ENCODE results near the gene OLIG2.

OLIG2 gene

DNA sequence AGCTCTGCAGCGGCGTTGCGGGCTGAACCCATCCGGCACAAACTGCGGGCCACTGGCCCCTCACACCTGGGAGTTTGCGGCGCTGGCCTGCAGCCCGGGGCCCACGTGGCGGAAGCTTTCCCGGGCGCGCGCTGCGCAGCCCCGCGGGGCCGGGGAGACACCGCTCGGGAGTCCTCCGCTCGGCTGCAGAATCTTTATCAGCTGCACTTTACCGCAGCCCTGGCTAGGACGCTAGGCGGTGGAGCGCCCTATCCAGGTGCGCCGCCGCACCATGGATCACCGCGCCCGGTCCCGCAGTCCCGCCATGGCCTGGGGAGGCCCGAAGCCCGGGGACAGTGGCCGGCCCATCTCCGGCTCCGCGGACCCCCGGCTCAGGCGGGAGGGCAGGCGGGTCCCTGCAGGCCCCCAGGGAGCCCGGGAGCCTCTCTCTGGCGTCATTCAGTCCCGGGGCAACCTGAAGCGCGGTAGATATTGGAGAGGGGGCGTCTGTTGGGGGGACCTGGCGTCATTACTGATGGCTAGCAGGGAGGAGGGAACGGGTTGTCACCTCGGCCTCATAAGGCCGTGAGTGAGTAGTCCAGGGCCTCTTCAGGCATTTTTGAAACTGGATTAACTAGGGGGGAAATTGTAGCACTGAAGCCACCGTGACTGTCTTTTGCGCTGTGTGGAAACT lies 5.7 kb upstream of the OLIG2 start:
- DNase-seq (ENCODE audit: low spot score) = no peak

DNA sequence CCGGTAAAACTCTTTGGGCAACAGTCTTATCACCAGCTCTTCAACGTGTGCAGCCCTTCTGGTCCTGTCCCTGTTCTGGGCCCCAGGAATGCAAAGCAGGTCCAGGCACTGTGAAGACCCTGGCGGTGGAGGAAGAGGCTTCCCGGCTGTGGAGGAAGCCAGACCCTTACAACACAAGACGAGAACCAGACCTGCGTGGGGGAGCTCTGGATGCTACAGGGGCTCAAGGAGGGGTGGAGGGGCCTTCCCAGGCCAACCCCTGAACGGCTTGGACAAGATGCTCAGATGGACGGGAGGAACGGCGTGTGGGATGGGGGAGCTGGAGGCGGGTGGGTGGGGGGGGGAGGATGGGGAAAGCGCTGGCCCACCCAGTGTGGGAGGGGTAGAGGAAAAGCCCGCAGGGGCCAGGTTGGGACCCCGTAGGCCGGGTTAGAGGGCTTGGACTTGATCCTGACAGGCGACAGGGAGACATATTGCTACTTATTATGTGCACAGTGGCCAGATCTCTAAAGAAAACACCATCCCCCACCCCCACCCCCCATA lies 5.1 kb upstream of the OLIG2 start:
- no peak for DNase-seq (ENCODE audit: low spot score)

DNA sequence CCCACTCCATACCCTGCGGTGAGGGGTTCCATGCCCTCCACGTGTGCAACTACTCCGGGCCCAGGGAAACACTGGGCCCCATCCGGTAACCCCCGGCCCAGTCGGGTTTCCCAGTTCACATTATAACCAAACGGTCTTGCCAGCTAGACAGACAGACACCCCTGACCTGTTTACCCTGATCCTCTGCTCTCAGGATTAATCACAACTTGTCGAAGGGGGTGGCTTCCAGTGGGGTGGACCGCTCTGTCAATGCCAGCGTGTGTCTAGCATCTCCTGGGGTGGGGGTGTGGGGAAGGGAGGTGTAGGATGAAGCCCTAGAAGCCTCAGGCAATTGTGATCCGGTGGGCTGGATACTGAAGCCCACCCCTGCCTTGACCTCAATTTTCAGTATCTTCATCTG lies 4.6 kb upstream of the OLIG2 start:
- no peak for DNase-seq (ENCODE audit: low spot score)

DNA sequence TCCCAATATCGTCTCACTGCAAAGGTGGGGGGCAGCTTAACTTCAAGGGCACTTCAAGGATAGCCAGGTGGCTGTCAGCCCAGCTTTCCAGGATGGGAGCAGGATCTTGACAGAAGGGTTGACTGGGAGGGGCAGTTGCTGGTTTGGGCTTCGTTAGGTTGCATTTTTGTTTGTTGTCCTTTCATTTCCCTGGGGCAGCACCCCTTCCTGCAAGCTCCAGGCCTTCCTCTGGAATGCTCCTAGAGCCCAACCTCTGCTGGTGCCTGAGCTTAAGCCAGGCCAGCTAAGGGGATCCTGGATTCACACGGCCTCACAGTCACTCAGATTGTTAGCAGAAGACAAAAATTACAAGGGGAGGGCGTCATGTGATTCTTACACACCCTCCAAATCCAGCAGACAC lies 4.1 kb upstream of the OLIG2 start:
- DNase-seq (ENCODE audit: low spot score) = no peak

DNA sequence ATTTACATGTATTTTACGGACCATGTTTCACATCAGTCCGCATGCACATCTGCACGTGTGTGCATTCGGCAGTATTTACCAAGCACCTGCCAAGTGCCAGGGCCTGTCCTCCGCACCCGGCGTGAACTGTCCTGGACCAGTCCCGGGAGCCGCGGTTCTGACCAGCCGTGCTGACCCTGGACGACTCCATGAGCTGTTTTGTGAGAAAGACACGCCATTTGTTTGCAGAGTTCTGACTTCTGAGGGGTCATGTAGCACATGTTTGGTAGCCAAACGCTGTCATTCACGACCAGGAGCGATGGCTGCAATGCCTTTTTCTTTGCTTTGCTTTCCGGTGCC lies 3.3 kb upstream of the OLIG2 start:
- no peak for DNase-seq (ENCODE audit: low spot score)

DNA sequence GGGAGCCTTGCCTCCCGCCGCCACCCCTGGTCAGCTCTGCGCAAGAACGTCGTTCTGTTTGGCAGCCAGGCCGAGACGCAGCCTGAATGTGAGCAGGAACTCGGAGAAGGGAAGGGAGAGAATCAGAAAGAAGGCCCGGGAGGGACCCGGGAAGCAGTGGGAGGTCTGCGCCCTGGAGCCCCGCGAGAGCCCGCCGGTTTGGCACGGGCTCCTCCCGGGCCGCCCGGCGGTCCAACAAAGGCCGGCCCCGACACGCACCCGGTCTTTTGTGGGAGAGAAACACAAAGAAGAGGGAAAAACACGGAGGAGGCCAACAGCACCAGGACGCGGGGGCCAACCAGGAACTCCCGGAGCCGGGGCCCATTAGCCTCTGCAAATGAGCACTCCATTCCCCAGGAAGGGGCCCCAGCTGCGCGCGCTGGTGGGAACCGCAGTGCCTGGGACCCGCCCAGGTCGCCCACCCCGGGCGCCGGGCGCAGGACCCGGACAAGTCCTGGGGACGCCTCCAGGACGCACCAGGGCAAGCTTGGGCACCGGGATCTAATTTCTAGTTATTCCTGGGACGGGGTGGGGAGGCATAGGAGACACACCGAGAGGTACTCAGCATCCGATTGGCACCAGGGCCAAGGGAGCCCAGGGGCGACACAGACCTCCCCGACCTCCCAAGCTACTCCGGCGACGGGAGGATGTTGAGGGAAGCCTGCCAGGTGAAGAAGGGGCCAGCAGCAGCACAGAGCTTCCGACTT lies 2.7 kb upstream of the OLIG2 start:
- DNase-seq (ENCODE audit: low spot score) = no peak

DNA sequence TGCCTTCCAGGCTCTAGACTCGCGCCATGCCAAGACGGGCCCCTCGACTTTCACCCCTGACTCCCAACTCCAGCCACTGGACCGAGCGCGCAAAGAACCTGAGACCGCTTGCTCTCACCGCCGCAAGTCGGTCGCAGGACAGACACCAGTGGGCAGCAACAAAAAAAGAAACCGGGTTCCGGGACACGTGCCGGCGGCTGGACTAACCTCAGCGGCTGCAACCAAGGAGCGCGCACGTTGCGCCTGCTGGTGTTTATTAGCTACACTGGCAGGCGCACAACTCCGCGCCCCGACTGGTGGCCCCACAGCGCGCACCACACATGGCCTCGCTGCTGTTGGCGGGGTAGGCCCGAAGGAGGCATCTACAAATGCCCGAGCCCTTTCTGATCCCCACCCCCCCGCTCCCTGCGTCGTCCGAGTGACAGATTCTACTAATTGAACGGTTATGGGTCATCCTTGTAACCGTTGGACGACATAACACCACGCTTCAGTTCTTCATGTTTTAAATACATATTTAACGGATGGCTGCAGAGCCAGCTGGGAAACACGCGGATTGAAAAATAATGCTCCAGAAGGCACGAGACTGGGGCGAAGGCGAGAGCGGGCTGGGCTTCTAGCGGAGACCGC lies 2.0 kb upstream of the OLIG2 start:
- peak; percentile 22 for DNase-seq (ENCODE audit: low spot score)

DNA sequence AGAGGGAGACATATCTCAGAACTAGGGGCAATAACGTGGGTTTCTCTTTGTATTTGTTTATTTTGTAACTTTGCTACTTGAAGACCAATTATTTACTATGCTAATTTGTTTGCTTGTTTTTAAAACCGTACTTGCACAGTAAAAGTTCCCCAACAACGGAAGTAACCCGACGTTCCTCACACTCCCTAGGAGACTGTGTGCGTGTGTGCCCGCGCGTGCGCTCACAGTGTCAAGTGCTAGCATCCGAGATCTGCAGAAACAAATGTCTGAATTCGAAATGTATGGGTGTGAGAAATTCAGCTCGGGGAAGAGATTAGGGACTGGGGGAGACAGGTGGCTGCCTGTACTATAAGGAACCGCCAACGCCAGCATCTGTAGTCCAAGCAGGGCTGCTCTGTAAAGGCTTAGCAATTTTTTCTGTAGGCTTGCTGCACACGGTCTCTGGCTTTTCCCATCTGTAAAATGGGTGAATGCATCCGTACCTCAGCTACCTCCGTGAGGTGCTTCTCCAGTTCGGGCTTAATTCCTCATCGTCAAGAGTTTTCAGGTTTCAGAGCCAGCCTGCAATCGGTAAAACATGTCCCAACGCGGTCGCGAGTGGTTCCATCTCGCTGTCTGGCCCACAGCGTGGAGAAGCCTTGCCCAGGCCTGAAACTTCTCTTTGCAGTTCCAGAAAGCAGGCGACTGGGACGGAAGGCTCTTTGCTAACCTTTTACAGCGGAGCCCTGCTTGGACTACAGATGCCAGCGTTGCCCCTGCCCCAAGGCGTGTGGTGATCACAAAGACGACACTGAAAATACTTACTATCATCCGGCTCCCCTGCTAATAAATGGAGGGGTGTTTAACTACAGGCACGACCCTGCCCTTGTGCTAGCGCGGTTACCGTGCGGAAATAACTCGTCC lies 1.3 kb upstream of the OLIG2 start:
- no peak for DNase-seq (ENCODE audit: low spot score)

DNA sequence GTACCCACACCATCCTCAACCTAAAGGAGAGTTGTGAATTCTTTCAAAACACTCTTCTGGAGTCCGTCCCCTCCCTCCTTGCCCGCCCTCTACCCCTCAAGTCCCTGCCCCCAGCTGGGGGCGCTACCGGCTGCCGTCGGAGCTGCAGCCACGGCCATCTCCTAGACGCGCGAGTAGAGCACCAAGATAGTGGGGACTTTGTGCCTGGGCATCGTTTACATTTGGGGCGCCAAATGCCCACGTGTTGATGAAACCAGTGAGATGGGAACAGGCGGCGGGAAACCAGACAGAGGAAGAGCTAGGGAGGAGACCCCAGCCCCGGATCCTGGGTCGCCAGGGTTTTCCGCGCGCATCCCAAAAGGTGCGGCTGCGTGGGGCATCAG lies 638 bp upstream of the OLIG2 start:
- peak; percentile 84 for DNase-seq (ENCODE audit: low spot score)

DNA sequence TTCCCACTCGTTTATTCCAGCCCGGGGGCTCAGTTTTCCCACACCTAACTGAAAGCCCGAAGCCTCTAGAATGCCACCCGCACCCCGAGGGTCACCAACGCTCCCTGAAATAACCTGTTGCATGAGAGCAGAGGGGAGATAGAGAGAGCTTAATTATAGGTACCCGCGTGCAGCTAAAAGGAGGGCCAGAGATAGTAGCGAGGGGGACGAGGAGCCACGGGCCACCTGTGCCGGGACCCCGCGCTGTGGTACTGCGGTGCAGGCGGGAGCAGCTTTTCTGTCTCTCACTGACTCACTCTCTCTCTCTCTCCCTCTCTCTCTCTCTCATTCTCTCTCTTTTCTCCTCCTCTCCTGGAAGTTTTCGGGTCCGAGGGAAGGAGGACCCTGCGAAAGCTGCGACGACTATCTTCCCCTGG lies 716 bp downstream of the OLIG2 start:
- DNase-seq (ENCODE audit: low spot score) = no peak

DNA sequence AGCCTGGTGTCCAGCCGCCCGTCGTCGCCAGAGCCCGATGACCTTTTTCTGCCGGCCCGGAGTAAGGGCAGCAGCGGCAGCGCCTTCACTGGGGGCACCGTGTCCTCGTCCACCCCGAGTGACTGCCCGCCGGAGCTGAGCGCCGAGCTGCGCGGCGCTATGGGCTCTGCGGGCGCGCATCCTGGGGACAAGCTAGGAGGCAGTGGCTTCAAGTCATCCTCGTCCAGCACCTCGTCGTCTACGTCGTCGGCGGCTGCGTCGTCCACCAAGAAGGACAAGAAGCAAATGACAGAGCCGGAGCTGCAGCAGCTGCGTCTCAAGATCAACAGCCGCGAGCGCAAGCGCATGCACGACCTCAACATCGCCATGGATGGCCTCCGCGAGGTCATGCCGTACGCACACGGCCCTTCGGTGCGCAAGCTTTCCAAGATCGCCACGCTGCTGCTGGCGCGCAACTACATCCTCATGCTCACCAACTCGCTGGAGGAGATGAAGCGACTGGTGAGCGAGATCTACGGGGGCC lies 1.2 kb downstream of the OLIG2 start:
- no peak for DNase-seq (ENCODE audit: low spot score)

DNA sequence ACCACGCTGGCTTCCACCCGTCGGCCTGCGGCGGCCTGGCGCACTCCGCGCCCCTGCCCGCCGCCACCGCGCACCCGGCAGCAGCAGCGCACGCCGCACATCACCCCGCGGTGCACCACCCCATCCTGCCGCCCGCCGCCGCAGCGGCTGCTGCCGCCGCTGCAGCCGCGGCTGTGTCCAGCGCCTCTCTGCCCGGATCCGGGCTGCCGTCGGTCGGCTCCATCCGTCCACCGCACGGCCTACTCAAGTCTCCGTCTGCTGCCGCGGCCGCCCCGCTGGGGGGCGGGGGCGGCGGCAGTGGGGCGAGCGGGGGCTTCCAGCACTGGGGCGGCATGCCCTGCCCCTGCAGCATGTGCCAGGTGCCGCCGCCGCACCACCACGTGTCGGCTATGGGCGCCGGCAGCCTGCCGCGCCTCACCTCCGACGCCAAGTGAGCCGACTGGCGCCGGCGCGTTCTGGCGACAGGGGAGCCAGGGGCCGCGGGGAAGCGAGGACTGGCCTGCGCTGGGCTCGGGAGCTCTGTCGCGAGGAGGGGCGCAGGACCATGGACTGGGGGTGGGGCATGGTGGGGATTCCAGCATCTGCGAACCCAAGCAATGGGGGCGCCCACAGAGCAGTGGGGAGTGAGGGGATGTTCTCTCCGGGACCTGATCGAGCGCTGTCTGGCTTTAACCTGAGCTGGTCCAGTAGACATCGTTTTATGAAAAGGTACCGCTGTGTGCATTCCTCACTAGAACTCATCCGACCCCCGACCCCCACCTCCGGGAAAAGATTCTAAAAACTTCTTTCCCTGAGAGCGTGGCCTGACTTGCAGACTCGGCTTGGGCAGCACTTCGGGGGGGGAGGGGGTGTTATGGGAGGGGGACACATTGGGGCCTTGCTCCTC lies 1.9 kb downstream of the OLIG2 start:
- no peak for DNase-seq (ENCODE audit: low spot score)

DNA sequence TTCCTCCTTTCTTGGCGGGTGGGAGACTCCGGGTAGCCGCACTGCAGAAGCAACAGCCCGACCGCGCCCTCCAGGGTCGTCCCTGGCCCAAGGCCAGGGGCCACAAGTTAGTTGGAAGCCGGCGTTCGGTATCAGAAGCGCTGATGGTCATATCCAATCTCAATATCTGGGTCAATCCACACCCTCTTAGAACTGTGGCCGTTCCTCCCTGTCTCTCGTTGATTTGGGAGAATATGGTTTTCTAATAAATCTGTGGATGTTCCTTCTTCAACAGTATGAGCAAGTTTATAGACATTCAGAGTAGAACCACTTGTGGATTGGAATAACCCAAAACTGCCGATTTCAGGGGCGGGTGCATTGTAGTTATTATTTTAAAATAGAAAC lies 2.5 kb downstream of the OLIG2 start:
- no peak for DNase-seq (ENCODE audit: low spot score)

DNA sequence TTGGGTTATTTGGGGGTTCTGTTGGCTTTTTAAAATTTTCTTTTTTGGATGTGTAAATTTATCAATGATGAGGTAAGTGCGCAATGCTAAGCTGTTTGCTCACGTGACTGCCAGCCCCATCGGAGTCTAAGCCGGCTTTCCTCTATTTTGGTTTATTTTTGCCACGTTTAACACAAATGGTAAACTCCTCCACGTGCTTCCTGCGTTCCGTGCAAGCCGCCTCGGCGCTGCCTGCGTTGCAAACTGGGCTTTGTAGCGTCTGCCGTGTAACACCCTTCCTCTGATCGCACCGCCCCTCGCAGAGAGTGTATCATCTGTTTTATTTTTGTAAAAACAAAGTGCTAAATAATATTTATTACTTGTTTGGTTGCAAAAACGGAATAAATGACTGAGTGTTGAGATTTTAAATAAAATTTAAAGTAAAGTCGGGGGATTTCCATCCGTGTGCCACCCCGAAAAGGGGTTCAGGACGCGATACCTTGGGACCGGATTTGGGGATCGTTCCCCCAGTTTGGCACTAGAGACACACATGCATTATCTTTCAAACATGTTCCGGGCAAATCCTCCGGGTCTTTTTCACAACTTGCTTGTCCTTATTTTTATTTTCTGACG lies 3.1 kb downstream of the OLIG2 start:
- peak; percentile 29 for DNase-seq (ENCODE audit: low spot score)

DNA sequence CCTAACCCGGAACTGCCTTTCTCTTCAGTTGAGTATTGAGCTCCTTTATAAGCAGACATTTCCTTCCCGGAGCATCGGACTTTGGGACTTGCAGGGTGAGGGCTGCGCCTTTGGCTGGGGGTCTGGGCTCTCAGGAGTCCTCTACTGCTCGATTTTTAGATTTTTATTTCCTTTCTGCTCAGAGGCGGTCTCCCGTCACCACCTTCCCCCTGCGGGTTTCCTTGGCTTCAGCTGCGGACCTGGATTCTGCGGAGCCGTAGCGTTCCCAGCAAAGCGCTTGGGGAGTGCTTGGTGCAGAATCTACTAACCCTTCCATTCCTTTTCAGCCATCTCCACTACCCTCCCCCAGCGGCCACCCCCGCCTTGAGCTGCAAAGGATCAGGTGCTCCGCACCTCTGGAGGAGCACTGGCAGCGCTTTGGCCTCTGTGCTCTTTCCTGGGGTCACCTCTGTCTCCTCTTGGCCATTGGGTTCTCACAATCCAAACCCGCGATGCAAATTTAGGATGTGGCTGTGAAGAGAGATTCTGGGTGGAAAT lies 3.7 kb downstream of the OLIG2 start:
- DNase-seq (ENCODE audit: low spot score) = no peak

DNA sequence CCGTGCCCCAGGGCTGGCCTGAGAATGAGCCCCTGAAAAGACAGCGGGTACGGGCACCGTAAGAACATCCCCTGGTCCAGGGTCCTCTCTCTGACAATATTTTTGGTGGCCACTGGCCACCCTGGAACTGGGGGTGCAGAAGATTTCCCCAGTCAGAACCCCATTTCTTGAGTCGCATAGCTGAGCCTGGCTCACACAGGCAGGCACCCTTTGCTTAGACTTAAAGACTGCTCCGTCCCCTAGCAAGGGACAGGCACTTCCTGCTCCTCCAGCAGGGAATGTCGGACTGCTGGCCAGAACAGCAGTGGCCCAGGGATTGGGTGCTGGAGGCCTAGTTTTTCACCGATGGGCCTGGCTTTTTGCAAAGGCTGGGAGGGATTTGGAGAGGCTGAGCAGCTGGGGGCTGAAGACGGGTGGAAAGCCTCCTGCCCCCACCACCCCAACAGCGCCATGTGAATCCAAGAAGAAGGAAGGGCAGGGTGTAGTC lies 4.3 kb downstream of the OLIG2 start:
- DNase-seq (ENCODE audit: low spot score) = peak; percentile 26

DNA sequence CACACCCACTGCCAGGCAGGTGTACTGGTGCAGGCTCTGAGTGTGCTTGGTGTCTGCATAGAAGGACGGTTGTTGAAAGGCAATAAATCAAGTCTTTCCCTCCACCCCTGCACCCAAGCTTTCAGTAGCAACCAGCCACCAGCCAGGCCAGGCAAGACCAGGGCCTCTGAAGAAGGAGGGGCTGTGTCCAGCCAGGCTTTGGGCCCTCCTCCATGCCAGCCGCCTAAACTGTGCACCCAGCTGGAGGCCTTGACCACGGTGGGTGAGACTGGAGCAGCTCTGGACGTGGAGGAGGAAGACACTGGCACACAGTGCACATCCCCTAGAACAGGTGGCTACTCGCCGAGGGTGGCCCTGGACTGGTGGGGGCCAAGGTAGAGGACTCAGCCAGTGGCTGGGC lies 4.9 kb downstream of the OLIG2 start:
- DNase-seq (ENCODE audit: low spot score) = no peak

DNA sequence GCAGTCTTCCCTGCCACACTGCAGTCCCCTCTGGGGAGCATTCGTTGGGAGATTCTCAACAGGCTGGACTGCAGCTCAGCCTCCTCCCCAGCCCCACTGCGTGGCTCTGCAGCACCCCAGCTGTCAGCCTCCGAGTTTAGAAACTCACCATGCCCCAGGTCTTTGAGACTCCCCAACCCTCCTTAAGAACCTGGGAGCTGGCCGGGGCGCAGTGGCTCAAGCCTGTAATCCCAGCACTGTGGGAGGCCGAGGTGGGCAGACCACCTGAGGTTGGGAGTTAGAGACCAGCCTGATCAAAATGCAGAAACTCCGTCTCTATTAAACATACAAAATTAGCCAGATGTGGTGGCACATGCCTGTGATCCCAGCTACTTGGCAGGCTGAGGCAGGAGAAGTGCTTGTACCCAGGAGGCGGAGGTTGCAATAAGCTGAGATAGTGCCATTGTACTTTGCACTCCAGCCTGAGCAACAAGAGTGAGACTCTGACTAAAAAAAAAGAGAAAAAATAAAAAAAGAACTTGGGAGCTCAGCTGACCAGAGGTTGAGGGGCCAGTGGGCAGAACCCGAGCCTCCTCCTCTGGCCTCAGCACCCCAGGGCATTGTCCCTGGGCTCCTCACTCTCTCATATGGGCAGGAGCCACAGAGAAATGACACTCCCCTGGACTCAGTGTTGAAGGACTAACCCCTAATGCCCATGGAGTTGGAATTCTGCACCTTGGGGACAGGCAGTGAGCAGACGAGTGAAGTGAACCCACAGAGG lies 5.6 kb downstream of the OLIG2 start:
- no peak for DNase-seq (ENCODE audit: low spot score)

DNA sequence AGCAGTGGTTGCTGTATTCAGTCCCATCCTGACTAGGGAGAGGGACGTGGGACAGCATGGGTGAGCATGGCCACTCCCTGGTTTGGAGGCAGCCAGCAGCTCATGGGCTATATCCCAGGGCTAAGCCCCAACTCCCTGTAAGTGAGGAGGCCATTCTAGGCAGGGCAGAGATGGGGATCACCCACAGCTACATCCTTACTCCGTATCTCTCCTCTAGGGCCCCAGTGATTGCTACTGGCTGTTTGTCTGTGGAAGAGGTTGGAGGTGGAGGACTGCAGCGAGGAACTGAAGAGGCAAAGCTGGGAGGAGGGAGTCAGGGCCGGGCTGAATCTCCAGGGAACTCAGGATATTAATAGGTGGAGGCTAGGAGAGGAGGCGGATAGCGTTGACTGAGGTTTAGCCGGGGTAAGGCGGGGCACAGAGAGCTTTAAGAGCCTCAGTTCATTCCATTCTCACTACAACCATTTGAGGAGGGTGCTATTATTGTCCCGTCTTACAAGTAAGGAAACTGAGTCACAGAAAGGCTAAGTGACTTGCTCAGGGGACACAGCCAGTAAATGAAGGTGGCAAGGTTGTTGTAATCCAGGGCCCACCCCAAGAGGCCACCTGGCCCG lies 6.8 kb downstream of the OLIG2 start:
- DNase-seq (ENCODE audit: low spot score) = no peak
